HG03196 (cell line): ENCODE results near the gene OS9.
"Not testable (repeated sequence)": the region's sequence is repeated elsewhere in the genome, so short reads cannot be mapped to it uniquely, and the experiment has no call there.

Source experiments
- ATAC-seq: cut with Tn5 transposase; IDR thresholded peaks from one replicate; pipeline ENCODE4 v1.9.1; 2021; ENCODE audit not compliant: unreplicated experiment

Gene OS9

DNA sequence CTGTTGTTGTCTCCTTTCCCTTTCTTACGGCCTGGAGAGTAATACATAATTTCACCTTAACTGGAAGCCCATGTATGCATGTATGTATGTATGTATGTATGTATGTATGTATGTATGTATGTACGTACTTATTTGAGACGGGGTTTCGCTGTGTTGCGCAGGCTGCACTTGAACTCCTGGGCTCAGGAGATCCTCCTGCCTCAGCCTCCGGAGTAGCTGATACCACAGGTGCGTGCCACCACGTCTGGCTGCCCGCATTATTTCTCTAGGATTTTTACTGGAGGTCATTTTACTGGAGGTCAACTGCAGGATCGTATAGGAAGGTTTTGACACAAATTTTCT is 644 bp upstream of the OS9 start:
- ATAC-seq, result no peak

DNA sequence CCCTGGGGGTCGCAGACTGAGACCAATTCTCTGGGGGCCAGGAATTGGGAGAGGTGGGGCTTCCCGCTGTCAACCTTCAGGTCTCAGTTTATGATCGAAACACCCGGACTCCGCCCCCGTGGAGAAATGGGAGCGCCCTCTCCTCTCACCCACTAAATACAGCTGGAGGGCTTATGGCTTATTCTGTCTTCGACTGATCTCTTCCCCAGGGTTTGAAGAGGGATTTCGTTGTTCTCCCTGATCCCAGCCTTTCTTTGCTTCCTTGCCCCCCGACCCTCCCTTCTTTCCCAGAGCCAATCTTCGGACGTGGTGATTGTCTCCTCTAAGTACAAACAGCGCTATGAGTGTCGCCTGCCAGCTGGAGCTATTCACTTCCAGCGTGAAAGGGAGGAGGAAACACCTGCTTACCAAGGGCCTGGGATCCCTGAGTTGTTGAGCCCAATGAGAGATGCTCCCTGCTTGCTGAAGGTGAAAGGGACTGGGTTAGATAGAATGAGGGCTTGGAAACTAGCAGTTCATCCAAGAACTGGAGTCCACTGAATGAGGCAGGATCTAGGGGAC is 607 bp downstream of the OS9 start:
- no peak for ATAC-seq

DNA sequence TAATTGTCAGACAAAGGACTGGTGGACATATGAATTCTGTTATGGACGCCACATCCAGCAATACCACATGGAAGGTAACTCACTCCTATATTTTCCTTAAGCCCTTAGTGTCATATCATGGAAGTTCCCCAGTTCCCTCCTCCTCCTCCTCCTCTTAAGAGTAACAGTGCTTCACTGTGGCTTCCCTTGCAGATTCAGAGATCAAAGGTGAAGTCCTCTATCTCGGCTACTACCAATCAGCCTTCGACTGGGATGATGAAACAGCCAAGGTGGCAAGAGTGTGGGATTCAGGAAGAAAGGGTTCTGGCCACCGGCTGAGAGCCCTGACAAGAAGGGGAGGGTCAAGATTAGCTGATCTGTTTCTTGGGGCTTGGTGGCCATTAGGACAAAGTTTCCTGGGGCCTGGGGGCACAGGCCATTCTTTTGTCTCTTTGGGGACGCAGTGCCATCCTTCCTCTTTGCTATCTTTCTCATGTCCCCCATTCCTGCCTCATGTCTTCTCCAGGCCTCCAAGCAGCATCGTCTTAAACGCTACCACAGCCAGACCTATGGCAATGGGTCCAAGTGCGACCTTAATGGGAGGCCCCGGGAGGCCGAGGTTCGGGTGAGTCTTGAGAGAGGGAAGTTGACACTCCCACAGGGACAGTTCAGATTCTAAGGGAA is 2.0 kb downstream of the OS9 start:
- ATAC-seq, result no peak

DNA sequence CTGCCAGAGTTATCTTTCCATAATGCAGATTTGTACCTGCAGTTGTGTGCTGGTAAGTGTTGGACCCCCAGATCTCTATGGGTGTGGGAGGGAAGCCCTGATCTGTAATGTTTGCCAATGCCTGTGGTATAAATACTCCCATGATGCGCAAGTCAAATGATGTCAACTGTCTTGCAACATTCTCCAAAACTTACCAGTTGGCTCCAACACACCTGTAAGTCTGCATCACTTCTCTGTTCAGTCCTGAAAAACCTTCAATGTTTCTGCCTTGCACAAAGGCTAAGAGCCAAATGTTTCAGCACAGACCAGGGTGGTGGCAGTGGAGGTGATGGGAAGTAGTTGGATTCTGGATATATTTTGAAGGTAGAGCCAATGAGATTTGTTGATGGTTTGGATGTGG is 3.1 kb downstream of the OS9 start:
- ATAC-seq, result no peak

DNA sequence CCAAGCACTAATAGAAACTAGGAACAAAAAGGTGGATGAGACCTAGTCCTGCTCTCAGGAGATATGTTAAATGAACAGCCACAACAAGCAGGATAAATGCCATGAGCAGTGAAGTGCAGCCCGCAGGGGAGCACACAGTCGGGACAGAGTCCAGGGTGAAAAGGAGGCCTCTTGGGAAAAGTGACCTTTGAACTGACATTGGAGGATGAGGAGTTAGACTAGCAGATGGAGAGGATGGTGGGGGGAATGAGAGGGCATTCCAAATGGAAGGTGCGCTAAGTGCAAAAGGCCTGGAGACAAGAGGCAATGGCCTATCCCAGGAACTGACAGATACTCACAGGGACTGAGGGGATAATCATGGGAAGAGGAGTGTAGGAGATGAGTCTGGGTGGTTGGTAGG is 4.5 kb downstream of the OS9 start:
- no peak for ATAC-seq

DNA sequence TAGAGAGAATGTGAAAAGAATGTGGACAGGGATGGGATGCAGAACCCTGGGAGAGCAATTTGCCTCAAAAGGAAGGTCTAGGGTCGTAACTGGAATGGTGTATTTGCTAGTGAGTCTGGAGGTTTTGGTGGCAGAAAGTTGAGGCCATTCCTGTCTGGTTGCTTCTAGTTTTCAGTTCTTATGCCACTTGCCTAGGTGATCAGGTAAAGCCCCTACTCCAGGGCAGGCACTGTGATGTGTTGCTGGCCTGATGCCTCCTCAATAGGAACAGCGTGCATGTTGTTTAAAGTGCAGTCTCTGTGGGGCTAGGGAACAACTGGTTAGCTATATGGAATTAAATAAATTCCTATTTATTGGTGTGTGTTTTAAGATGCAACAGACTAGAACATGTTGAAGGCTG is 6.4 kb downstream of the OS9 start:
- ATAC-seq, result no peak

DNA sequence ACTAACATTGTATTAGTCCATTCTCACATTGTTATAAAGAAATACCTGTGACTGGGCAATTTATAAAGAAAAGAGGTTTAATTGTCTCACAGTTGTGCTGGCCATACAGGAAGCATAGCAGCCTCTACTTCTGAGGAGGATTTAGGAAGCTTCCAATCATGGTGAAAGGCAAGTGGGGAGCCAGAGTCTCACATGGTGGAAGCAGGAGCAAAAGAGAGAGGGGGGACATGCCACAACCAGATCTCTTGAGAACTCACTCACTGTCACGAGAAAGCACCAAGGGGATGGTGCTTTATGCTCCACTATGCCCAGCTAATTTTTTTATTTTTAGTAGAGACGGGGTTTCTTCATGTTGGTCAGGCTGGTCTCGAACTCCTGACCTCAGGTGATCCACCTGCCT is 13.3 kb downstream of the OS9 start:
- ATAC-seq, result no peak

DNA sequence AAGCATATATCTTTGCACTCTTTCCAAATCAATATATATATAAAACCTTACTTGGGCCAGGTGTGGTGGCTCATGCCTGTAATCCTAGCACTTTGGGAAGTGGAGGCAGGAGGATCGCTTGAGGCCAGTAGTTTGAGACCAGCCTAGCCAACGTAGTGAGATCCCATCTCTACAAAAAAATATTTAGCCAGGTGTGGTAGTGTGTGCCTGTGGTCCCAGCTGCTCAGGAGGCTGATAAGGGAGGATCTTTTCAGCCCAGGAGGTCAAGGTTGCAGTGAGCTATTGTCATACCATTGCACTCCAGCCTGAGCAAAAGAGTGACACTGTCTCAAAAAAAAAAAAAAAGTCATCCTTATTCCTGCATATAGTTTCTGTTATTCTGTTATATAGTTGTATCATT is 14.4 kb downstream of the OS9 start:
- no peak for ATAC-seq

DNA sequence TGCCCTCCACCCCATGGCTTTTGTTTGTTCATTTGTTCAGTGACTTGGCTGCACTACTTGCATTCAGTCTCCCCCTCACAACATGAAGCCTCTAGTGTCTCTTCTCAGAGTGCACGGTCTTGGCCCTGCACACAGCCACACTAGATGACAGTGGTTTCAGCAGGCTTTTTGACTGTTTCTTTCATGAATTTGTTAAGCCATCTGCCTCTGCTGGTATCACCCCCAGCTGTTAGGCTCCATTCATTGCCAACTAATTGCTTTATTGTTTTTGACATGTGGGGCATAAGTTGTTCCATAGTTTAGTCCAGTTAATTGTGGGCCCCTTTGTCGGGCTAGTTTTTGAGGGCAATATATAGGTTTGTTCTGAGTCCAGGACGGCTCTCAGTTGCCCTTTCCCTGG is 18.8 kb downstream of the OS9 start:
- no peak for ATAC-seq

DNA sequence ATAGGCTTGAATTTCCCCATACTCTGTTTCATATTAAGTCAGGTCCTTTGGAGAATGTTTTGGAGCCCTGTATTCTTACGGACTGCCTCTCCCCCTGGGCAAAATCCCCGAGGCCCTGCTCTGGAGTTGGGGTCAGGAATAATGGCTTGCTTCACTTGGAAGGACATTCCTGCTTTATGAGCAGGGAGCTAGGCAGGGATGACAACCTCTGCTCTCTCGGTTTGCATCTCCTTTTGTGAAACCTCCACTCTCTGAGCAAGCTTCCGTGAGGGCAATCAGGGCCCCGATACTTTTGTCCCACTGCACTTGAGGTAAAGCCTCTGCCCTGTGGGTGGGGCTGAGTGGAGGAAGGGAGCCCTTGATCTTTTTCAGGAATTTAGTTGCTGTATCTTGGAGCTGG is 19.3 kb downstream of the OS9 start:
- no peak for ATAC-seq

DNA sequence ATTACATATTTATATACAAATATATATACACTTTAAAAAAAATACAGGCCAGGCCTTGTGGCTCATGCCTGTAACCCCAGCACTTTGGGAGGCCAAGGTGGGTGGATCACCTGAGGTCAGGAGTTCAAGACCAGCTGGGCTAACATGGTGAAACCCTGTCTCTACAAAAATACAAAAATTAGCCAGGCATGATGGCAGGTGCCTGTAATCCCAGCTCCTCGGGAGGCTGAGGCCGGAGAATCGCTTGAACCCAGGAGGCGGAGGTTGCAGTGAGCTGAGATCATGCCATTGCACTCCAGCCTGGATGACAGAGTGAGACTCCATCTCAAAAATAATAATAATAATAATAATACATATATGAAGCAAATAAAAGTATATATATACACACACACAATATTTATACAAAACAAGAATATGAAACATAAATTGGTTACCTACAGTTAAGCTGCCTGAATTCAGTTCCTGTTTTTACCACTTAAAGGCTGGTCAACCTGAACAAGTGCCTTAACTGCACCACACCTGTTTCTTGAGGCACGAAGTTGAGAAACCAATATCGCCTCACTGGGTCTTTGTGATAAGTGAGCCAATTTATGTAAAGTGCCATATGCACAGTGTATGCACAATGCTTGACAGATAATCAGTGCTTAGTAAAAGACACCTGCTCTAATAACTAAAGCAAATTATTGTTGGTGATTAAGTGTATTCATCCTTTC is 21.3 kb downstream of the OS9 start:
- not testable (repeated sequence) for ATAC-seq

DNA sequence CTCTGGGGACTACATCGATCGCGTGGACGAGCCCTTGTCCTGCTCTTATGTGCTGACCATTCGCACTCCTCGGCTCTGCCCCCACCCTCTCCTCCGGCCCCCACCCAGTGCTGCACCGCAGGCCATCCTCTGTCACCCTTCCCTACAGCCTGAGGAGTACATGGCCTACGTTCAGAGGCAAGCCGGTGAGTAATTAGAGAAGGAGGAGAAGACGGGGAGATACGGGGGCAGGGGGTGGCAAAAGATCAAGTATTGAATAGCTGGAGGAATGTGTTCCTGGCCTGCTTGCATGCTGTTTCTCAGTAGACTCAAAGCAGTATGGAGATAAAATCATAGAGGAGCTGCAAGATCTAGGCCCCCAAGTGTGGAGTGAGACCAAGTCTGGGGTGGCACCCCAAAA is 21.9 kb downstream of the OS9 start:
- ATAC-seq, result no peak

DNA sequence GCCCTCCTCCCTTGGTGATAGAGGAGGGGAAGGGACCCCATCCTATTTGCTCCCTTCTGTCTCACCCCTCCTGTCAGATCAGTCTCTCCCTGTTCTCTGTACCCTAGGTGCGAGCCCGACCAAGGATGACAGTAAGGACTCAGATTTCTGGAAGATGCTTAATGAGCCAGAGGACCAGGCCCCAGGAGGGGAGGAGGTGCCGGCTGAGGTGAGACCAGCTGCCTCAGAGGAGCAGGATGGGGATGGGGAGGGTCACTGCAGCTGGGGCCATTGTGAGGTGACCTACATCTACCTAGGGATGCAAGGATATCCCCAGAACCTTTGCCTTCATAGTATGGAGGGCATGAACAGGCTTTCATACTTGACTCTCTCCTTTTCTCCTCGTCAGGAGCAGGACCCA is 22.4 kb downstream of the OS9 start:
- ATAC-seq, result no peak

DNA sequence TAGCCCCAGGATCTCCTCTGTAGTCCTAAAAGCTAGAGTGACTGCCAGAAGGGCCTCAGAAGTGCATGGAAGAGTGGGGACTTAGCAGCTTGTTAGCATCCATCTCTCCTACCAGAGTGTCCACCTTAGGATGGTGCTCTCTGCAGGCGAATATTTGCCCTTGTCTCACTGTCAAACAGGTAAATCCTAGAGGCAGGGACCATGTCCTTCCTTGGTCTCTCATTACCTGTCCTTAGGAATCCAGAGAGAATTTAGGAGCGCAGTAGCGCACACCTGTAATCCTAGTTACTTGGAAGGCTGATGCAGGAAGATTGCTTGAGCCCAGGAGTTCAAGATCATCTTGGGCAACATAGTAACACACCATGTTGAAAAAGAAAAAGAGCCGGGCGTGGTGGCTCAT is 23.2 kb downstream of the OS9 start:
- no peak for ATAC-seq

DNA sequence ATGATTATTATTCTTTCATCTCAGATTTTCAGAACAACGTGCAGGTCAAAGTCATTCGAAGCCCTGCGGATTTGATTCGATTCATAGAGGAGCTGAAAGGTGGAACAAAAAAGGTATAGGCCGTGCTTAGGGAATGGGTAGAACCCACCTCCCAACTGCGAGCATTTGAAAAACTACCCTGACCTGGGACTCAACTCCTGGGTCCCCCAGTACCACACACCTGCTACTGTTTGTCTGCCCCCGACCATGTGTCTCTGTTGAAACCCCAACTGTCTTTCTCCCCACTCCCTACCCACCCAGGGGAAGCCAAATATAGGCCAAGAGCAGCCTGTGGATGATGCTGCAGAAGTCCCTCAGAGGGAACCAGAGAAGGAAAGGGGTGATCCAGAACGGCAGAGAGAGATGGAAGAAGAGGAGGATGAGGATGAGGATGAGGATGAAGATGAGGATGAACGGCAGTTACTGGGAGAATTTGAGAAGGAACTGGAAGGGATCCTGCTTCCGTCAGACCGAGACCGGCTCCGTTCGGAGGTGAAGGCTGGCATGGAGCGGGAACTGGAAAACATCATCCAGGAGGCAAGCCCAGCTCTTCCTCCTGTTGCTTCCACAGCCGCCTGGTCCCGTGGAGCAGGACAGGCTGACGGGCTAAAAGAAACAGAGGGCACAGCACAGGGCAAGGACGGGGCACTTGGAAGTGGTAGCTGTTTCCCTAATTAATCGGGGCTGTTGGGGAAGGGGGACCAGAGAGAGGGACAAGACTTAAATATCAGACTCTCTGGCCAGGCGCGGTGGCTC is 24.1 kb downstream of the OS9 start:
- no peak for ATAC-seq

DNA sequence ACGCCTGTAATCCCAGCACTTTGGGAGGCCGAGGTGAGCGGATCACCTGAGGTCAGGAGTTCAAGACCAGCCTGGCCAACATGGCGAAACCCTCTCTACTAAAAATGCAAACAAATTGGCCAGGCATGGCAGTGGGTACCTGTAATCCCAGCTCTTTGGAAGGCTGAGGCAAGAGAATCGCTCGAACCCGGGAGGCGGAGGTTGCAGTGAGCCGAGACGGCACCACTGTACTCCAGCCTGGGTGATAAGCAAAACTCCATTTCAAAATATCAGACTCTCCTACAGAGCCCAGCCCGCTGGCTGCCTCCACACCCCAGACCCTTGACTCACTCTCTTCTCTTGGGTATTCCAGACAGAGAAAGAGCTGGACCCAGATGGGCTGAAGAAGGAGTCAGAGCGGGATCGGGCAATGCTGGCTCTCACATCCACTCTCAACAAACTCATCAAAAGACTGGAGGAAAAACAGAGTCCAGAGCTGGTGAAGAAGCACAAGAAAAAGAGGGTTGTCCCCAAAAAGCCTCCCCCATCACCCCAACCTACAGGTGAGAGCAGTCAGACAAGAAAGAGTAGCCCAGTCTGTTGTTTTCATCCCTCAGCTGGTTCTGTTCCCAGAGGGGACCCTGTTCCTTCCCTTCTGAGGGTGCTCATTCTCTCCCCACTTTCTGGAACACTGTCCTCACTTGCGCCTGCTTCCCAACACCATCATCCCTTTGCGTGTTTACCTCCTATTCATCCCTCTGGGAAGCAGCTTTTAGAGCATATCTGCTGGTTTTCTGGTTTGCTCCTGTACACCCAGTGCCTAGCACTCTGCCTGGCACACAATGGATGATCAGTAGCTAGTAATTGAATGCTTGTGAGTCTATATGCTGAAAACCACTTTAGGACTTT is 25.0 kb downstream of the OS9 start:
- ATAC-seq, result no peak

DNA sequence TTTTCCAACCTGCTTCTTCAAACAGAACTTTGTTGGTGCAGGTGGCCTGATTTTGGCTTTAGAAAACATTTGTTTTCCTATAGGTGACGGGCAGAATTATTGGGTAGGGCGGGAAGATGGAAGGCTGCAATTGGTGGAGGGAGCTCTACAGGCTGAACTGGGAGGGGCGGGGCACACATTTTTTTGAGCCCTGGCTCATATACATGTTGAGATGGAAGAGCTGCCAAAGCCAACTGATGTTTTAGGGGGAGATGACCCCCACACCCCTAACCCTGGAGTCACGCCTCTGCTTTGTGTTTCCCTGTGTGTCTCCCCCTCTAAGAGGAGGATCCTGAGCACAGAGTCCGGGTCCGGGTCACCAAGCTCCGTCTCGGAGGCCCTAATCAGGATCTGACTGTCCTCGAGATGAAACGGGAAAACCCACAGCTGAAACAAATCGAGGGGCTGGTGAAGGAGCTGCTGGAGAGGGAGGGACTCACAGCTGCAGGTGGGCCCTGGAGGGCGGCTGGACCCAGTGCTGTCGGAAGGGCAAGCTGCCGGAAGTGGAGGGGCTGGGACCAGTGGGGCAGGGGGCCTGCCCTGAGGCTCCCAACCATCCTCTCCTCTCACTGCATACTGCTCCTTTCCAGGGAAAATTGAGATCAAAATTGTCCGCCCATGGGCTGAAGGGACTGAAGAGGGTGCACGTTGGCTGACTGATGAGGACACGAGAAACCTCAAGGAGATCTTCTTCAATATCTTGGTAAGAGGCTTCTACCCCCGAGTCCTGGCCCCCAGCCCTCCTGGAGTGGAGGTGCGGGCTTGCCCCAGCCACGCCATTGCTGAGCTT is 26.1 kb downstream of the OS9 start:
- ATAC-seq, result no peak

DNA sequence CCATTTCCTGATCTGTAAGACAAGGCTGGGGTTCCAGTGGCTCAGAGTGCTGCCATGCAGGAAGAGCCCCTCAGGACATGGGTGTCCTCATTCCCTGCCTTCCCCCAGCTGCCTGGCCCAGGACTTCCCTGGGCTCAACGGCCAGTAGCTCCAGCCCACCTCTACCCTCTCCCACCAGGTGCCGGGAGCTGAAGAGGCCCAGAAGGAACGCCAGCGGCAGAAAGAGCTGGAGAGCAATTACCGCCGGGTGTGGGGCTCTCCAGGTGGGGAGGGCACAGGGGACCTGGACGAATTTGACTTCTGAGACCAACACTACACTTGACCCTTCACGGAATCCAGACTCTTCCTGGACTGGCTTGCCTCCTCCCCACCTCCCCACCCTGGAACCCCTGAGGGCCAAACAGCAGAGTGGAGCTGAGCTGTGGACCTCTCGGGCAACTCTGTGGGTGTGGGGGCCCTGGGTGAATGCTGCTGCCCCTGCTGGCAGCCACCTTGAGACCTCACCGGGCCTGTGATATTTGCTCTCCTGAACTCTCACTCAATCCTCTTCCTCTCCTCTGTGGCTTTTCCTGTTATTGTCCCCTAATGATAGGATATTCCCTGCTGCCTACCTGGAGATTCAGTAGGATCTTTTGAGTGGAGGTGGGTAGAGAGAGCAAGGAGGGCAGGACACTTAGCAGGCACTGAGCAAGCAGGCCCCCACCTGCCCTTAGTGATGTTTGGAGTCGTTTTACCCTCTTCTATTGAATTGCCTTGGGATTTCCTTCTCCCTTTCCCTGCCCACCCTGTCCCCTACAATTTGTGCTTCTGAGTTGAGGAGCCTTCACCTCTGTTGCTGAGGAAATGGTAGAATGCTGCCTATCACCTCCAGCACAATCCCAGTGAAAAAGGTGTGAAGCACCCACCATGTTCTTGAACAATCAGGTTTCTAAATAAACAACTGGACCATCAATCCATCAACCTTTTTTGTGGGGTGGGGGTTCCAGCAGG is 27.0 kb downstream of the OS9 start:
- no peak for ATAC-seq
